Stimulated activated CD4-positive, alpha-beta T cell treated with anti-CD3 and anti-CD28 coated beads, Interleukin-4, amount 100 ng/mL, for 24 hours (primary cell): Measurements from ENCODE around the gene MVB12B.

Experiments
- DNase-seq: peaks from one replicate; pipeline ENCODE4 v3.0.0-alpha.2; 2020

The MVB12B gene

DNA sequence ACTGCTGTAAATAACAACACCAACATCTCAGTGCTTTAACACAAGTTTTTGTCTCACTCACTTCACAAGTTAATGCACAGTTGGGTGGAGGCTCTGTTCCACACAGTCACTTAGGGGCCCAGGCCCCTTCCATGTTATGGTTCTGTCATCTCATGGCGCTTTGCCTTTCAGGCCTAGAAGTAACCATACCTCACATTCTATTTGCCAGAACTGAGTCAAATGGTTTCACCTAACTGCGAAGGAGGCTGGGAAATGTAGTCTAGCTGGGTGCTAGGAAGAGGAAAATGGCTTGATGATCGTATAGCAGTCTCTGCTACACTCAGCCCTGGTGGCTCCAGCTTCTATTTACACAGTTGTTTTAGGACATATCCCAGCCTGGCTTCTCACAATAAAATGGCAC, 23.1 kb upstream of the MVB12B start:
- DNase-seq: no peak

DNA sequence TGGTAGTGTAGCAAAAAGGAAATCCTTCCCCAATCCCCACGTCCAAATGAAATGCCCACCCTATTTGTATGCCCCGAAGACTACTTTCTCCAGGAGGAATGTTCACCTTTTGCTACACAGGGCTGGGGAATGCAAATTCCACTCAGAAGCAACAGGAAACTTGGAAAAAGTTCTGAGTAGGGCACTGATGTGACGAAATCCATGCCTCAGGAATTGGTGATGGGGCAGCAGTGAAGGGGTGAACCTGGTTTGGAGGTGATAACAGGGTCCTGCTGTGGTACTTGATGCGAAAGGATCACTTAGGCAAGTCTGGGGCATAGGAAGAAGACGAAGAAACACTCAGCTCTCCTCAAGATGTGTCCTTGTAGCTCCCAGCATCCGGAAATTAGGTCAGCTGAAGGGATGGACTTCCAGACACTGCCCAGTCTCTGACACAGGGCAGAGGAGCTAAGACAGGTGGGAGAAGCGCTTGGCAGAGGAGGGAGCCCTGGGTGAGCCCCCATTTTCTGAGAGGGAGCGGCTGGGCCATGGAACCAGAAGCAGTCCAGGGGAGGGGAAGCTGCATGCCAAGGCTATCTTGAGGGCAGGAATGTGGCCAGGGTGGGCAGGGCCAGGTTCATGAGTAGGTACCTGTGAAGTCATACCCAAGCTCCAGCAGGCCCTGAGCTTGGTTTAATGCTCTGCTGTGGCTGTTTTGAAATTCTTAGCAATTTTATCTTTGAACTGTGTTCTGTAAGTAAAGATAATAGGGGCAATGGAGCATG, 22.2 kb upstream of the MVB12B start:
- DNase-seq: no peak

GRCh38 chr9:126304971-126305320, 21.7 kb upstream of the MVB12B start:
- no peak for DNase-seq

DNA sequence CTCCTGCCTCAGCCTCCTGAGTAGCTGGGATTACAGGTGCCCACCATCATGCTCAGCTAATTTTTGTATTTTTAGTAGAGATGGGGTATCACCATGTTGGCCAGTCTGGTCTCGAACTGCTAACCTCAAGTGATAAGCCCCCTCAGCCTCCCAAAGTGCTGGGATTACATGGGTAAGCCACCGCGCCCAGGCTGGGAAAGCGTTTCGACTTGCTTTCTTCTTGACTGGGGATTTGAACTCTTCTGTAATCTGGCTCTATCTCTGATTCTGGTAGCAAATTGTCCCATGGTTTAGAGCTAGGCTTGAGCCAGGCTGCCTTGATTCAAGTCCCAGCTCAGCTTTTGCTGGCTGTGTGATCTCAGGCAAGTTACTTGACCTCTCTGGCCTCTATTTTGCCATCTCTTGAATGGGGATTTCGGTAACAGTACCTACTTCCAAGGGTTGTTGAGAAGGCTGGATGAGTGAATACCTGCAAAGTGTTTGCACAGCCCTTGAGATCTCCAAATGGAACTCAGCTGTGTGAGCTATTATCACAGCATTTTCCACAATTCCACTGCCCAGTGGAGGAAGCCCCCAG, 20.5 kb upstream of the MVB12B start:
- no peak for DNase-seq

- DNase-seq: no peak
Observed at GRCh38 chr9:126307322-126308061, 19.1 kb upstream of the MVB12B start.

DNA sequence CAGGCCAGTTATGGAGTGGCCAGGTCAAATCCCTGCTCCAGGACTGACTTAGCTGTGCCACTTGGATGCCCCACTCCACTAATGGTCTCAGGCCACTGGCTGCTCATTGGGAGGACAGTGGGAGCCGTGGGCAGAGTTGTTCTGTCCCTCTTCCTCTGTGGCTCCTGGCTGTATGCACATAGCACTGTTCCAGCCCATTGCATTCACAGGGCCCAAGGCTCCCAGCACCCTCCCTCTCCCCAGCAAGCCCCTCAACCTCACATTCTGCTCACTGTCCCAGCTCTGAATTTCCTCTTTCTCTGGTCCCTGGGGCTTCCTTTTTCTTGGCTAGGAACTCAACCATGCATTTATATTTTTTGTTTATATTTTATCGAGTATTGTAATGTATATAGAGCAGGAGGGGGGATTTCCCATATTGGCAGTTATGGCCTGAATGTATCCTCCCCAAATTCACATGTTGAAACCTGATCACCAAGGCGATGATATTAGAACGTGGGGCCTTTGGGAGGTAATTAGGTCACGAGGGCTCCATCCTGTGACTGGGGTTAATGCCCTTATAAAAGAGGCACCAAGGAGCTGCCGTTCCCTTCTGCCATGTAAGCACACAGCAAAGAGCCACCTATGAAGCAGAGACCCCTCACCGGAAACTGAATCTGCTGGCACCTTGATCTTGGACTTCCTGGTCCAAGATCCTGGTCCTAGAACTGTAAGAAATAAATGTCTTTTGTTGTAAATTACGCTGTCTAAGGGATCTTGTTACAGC, 17.0 kb upstream of the MVB12B start:
- DNase-seq: no peak

- no peak for DNase-seq
Observed at GRCh38 chr9:126312584-126313551, 13.8 kb upstream of the MVB12B start.

DNA sequence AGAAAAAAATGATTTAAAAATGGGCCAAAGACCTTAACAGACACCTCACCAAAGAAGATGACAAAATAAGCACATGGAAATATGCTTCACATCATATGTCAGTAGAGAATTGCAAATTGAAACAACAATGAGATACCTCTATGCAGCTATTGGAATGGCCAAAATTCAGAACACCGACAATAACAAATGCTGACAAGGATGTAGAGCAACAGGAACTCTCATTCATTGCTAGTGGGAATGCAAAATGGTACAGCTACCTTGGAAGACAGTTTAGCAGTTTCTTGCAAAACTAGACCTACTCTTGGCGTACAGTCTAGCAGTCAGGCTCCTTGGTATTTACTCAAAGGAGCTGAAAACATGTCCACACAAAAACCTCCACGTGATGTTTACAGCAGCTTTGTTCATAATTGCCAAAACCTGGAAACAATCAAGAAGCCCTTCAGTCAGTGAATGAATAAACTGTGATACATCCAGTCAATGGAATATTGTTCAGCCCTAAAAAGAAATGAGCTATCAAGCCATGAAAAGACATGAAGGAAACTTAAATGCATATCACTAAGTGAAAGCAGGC, 10.5 kb upstream of the MVB12B start:
- no peak for DNase-seq

DNA sequence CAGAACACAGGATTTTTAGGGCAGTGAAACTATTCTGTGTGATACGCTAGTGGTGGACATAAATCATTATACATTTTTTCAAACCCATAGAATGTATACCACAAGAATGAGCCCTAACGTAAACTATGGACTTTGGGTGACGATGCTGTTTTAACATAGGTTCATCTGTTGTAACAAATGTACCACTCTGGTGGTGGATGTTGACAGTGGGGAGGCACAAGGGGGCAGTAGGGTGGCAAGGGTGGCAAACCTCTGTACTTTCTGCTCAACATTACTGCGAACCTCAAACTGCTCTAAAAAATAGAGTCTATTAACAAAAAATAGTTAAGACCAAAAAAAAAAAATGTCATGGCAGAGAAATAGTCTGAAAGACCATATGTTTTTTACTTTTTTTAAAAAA, 9.1 kb upstream of the MVB12B start:
- peak; percentile 24 for DNase-seq

- no peak for DNase-seq
Observed at GRCh38 chr9:126318858-126319257, 7.8 kb upstream of the MVB12B start.

GRCh38 chr9:126319671-126320070, 7.0 kb upstream of the MVB12B start:
- no peak for DNase-seq

GRCh38 chr9:126320158-126320922, 6.3 kb upstream of the MVB12B start:
- peak; percentile 7 for DNase-seq

GRCh38 chr9:126321742-126322141, 4.9 kb upstream of the MVB12B start:
- no peak for DNase-seq

GRCh38 chr9:126325821-126326220, 808 bp upstream of the MVB12B start:
- DNase-seq: no peak

- DNase-seq: peak; percentile 10
Observed at GRCh38 chr9:126327006-126327713, 531 bp downstream of the MVB12B start.

DNA sequence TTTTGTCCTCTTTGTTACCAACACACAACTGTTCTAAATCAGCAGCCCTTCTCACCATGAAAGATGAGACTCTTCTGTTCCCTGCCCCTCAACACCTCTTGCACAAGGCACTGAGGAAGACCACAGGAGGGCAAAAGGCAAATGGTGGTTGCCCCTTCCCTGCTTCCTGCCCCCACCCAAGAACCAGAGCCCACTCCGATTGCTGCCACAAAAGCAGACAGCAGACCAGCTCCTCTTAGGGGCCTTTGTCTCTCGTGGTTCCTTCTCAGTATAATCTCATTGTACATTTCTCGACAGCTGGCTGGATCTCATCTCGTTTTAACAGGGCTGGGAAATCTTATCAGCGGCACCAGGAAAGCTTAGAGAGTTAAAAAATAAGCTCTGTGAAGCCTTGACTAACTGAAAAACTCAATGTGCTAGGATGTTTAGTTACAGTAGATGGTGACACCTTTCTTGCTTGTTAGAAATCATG, 1.1 kb downstream of the MVB12B start:
- no peak for DNase-seq

DNA sequence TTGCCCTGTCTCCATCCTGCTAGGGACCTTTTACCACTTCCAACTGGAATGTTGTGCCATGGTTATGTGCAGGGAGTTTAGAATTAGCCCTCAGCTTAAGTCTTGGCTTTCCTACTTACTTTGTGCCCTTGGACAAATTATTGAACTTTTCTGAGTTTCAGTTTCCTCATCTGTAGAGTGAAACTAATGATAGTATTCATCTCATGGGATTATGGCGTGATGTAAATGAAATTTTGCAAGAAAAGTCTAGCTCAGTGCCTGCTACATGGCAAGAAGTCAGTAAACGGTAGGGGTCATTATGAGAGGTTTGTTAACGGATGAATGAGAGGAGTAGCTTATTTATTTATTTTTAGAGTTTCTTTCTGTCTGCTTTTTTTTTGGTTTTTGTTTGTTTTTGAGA, 1.8 kb downstream of the MVB12B start:
- no peak for DNase-seq

GRCh38 chr9:126329476-126330275, 3.0 kb downstream of the MVB12B start:
- no peak for DNase-seq

DNA sequence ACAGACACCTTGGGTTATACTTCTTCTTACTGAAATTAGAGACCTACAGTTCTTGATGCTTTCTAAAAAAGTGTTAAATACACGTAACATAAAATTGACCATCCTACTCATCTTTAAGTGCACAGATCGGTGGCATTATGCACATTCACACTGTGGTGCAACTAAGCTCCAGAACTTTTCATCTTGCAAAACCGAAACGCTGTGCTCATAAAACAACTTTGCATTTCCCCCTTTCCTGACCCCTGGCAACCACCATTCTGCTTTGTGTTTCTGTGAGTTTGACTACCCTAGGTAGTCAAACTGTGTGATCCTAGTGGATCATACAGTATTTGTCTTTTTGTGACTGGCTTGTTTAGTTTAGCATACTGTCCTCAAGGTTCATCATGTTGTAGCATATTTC, 3.9 kb downstream of the MVB12B start:
- no peak for DNase-seq
